ENCODE results near the gene ADCY1.
"Not testable (repeated sequence)": the region's sequence is repeated elsewhere in the genome, so short reads cannot be mapped to it uniquely, and the experiment has no call there.

GRCh38 chr7:45761545-45762205, 187.5 kb downstream of the ADCY1 start:
- TF ChIP-seq TAF1 (conservative IDR thresholded peaks at IDR 0.05); CTCF (IDR thresholded peaks at IDR 0.05; ENCODE audit: low read depth, low read length, missing input control); GABPA (IDR thresholded peaks at IDR 0.05 in 1 of 2, conservative IDR thresholded peaks at IDR 0.05 in 1 of 2): not testable (repeated sequence)
- TF ChIP-seq, protein P1, sequence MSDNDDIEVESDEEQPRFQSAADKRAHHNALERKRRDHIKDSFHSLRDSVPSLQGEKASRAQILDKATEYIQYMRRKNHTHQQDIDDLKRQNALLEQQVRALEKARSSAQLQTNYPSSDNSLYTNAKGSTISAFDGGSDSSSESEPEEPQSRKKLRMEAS (IDR thresholded peaks at IDR 0.05), result not testable (repeated sequence)

Measured in liver (tissue), 3 donors.